Measurements from ENCODE around the gene AFG1L.

The AFG1L gene

DNA sequence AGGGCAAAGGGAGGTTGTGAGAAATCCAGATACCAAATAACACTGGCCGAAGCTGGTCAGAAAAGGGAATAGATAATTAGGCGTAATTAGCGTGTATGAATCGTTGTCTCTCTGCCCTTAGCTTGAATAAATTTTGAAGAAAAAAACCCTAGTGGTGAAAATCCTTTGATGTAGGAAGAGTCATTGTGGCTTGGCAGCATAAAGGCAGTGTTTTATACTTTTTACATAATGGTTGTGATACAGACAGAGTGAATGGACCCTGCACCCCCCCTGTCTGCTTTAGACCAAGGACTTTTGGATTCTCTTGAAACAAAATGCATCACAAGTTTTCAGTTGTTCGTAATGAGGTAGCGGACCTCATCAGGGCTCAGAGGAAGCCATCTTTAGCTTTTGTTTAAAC is 126.5 kb downstream of the AFG1L start:
- H3K9me3 ChIP-seq = no peaks in the 10 kb centered on the region
- no peak for DNase-seq (ENCODE audit: low spot score in 2 of 2)
- H3K36me3 ChIP-seq (replicated peaks) = no peaks in the 10 kb centered on the region
- in situ Hi-C loops (cut with MboI; ENCODE audit: low sequenced_read_pairs) = no loop called here
- no peaks in the 10 kb centered on the region for H3K27me3 ChIP-seq (ENCODE audit: low read depth)
- peaks cover 27% of the 10 kb centered on the region for H3K4me1 ChIP-seq
- H3K4me3 ChIP-seq = no peak overlapping the region

GRCh38 chr6:108423982-108424705 is 129.3 kb downstream of the AFG1L start:
- H3K27me3 ChIP-seq (ENCODE audit: low read depth) = no peaks in the 10 kb centered on the region
- H3K36me3 ChIP-seq (replicated peaks) = no peaks in the 10 kb centered on the region
- no peaks in the 10 kb centered on the region for H3K9me3 ChIP-seq
- H3K4me1 ChIP-seq = peaks cover 27% of the 10 kb centered on the region
- in situ Hi-C loops (cut with MboI; ENCODE audit: low sequenced_read_pairs) = no loop called here
- DNase-seq (ENCODE audit: low spot score in 2 of 2) = no peak
- no peak overlapping the region for H3K4me3 ChIP-seq

GRCh38 chr6:108425428-108425827 is 130.6 kb downstream of the AFG1L start:
- no peak for DNase-seq (ENCODE audit: low spot score in 2 of 2)
- Histone ChIP-seq H3K4me1 (peaks cover 20% of the 10 kb centered on the region), H3K4me3 (no peak overlapping the region), H3K36me3 (replicated peaks) (no peaks in the 10 kb centered on the region), H3K27me3 (ENCODE audit: low read depth) (no peaks in the 10 kb centered on the region), H3K9me3 (no peaks in the 10 kb centered on the region)
- in situ Hi-C loops (cut with MboI; ENCODE audit: low sequenced_read_pairs) = no loop called here

GRCh38 chr6:108432143-108432542 is 137.3 kb downstream of the AFG1L start:
- H3K4me1 ChIP-seq = no peaks in the 10 kb centered on the region
- no peak for DNase-seq (ENCODE audit: low spot score in 2 of 2)
- H3K9me3 ChIP-seq = no peaks in the 10 kb centered on the region
- H3K27me3 ChIP-seq (ENCODE audit: low read depth) = no peaks in the 10 kb centered on the region
- no peak overlapping the region for H3K4me3 ChIP-seq
- in situ Hi-C loops (cut with MboI; ENCODE audit: low sequenced_read_pairs) = no loop called here
- no peaks in the 10 kb centered on the region for H3K36me3 ChIP-seq (replicated peaks)

DNA sequence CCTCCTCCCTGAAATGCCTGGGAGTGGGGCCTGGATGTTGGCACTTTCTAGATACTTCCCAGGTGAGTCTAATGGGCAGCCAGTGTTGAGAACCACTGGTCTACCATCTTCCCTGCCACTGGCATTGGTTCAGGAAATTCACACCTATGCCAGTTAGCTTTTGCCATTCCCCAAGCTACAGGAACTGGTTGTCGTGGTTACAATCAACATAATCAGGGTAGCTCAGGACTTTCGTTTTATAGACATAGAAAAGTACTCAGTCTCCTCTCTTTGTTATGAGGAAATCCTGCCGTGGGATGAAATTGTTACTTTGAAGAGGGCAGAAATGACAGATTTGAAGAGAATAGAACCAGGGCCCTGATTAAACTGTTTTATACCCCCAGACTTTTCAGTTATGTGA is 137.9 kb downstream of the AFG1L start:
- Histone ChIP-seq H3K4me1 (no peaks in the 10 kb centered on the region), H3K36me3 (replicated peaks) (no peaks in the 10 kb centered on the region), H3K4me3 (no peak overlapping the region), H3K9me3 (no peaks in the 10 kb centered on the region), H3K27me3 (ENCODE audit: low read depth) (no peaks in the 10 kb centered on the region)
- in situ Hi-C loops (cut with MboI; ENCODE audit: low sequenced_read_pairs) = no loop called here
- DNase-seq (ENCODE audit: low spot score in 2 of 2) = peak in 1 of 2 experiments; percentile 32

DNA sequence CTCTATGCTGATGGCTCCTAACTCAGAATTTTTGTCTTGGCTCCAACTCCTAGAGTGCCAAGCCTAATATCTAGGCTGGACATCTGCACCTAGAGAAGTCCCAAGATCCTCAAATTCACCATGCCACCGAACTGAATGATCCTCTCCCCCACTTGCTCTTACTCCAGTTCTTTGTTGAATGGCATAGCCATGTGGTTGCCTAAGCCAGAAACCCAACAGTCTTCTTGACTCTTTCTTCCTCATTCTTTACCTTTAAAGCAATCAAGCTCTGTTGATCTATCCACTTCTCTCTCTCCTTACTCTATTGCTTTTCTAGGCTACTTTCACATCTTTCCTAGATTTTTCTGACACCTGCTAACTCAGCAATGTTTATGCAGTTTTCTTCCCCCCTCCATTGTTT is 139.4 kb downstream of the AFG1L start:
- DNase-seq (ENCODE audit: low spot score in 2 of 2) = no peak
- Histone ChIP-seq H3K4me1 (no peaks in the 10 kb centered on the region), H3K4me3 (no peak overlapping the region), H3K9me3 (no peaks in the 10 kb centered on the region), H3K27me3 (ENCODE audit: low read depth) (no peaks in the 10 kb centered on the region), H3K36me3 (replicated peaks) (no peaks in the 10 kb centered on the region)
- in situ Hi-C loops (cut with MboI; ENCODE audit: low sequenced_read_pairs) = no loop called here

DNA sequence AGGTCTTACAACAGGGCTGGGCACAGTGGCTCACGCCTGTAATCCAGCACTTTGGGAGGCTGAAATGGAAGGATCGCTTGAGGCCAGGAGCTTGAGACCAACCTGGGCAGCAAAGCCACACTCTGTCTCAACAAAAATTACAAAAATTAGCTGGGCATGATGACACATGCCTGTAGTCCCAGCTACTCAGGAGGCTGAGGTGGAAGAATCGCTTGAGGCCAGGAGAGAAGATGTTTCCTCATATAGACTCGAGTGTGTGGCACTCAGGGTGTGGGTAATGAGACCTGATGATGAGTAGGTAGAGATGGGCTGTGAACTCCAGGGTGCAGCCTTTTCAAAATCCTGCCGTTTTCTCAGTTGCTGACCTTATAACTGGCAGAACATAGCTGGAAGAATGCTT is 140.5 kb downstream of the AFG1L start:
- H3K27me3 ChIP-seq (ENCODE audit: low read depth) = no peaks in the 10 kb centered on the region
- no peaks in the 10 kb centered on the region for H3K4me1 ChIP-seq
- in situ Hi-C loops (cut with MboI; ENCODE audit: low sequenced_read_pairs) = no loop called here
- H3K9me3 ChIP-seq = no peaks in the 10 kb centered on the region
- H3K36me3 ChIP-seq (replicated peaks) = no peaks in the 10 kb centered on the region
- DNase-seq (ENCODE audit: low spot score in 2 of 2) = no peak
- H3K4me3 ChIP-seq = no peak overlapping the region

DNA sequence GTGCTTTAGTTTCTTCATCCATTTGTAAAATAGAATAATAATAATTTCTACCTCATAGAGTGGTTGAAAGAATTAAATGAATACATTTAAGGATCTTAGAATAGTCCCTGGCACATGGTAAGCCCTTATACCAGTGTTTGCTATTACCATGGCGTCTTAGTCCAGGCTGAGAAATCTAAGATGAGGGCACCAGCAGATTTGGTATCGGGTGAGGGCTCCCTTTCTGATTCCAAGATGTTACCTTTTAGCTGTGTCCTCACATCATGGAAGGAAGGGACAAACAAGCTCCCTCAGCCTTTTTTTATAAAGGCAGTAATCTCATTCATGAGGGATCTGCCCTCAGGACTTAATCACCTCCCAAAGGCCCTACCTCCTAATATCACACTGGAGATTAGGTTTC is 141.9 kb downstream of the AFG1L start:
- Histone ChIP-seq H3K4me3 (no peak overlapping the region), H3K4me1 (no peaks in the 10 kb centered on the region), H3K36me3 (replicated peaks) (no peaks in the 10 kb centered on the region), H3K27me3 (ENCODE audit: low read depth) (no peaks in the 10 kb centered on the region), H3K9me3 (no peaks in the 10 kb centered on the region)
- no peak for DNase-seq (ENCODE audit: low spot score in 2 of 2)
- in situ Hi-C loops (cut with MboI; ENCODE audit: low sequenced_read_pairs) = no loop called here

DNA sequence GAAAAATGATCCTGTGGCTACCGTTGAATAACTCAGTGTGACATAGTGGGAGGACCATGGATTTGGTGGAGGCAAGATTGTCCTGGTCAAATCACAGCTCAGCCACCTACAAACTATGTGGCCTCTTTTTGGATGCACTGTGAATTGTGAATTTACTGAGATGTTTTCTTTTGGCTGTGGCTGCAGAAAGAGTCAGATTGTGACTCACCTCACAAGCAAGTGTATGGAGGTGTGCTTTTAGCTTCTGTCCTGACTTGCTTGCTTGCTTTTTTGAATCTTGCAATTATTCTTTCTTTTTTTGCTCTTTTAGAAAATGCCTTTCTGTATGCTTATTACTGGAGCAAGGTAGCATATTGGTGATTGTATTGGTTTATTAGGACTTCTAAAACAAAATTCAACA is 143.0 kb downstream of the AFG1L start:
- Histone ChIP-seq H3K4me3 (no peak overlapping the region), H3K36me3 (replicated peaks) (no peaks in the 10 kb centered on the region), H3K9me3 (no peaks in the 10 kb centered on the region), H3K4me1 (no peaks in the 10 kb centered on the region), H3K27me3 (ENCODE audit: low read depth) (no peaks in the 10 kb centered on the region)
- in situ Hi-C loops (cut with MboI; ENCODE audit: low sequenced_read_pairs) = no loop called here
- DNase-seq (ENCODE audit: low spot score in 2 of 2) = no peak

GRCh38 chr6:108438918-108439317 is 144.1 kb downstream of the AFG1L start:
- in situ Hi-C loops (cut with MboI; ENCODE audit: low sequenced_read_pairs) = no loop called here
- no peak for DNase-seq (ENCODE audit: low spot score in 2 of 2)
- Histone ChIP-seq H3K4me3 (no peak overlapping the region), H3K27me3 (ENCODE audit: low read depth) (no peaks in the 10 kb centered on the region), H3K9me3 (no peaks in the 10 kb centered on the region), H3K4me1 (no peaks in the 10 kb centered on the region), H3K36me3 (replicated peaks) (no peaks in the 10 kb centered on the region)

- in situ Hi-C loops (cut with MboI; ENCODE audit: low sequenced_read_pairs) = no loop called here
- no peak for DNase-seq (ENCODE audit: low spot score in 2 of 2)
These were observed 146.3 kb downstream of the AFG1L start for GRCh38 chr6:108441141-108441540.

GRCh38 chr6:108442770-108443520 is 148.1 kb downstream of the AFG1L start:
- no peaks in the 10 kb centered on the region for H3K27me3 ChIP-seq (ENCODE audit: low read depth)
- DNase-seq (ENCODE audit: low spot score in 2 of 2) = no peak
- no peaks in the 10 kb centered on the region for H3K36me3 ChIP-seq (replicated peaks)
- H3K4me3 ChIP-seq = no peak overlapping the region
- H3K4me1 ChIP-seq = no peaks in the 10 kb centered on the region
- no peaks in the 10 kb centered on the region for H3K9me3 ChIP-seq
- in situ Hi-C loops (cut with MboI; ENCODE audit: low sequenced_read_pairs) = no loop called here

More at GRCh38 chr6:108441141-108441540, 146.3 kb downstream of the AFG1L start:
- no peak overlapping the region for H3K4me3 ChIP-seq
- no peaks in the 10 kb centered on the region for H3K27me3 ChIP-seq (ENCODE audit: low read depth)
- H3K9me3 ChIP-seq = no peaks in the 10 kb centered on the region
- no peaks in the 10 kb centered on the region for H3K4me1 ChIP-seq
- no peaks in the 10 kb centered on the region for H3K36me3 ChIP-seq (replicated peaks)

DNA sequence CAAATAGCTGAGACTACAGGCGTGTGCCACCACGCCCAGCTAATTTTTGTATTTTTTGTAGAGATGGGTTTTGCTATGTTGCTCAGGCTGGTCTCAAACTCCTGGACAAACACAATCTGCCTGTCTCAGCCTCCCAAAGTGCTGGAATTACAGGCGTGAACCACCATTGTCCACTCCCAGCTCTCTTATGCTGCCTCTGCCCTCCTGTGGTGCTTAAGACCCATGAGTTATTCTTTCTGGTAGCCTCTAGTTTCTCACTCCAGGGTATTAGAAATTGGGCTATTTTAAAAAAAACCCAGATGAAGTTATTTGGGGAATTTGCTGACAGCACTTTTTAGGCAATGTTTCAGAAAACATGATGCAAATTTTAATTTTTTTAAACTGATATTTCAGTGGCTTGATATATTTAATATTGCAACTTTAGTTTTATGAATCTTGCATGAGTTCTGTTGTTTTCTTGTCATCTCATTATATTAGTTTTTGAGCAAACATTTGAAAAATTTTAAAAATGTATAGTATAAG is 151.8 kb downstream of the AFG1L start:
- no peaks in the 10 kb centered on the region for H3K36me3 ChIP-seq (replicated peaks)
- in situ Hi-C loops (cut with MboI; ENCODE audit: low sequenced_read_pairs) = no loop called here
- no peak overlapping the region for H3K4me3 ChIP-seq
- H3K4me1 ChIP-seq = no peaks in the 10 kb centered on the region
- no peaks in the 10 kb centered on the region for H3K9me3 ChIP-seq
- DNase-seq (ENCODE audit: low spot score in 2 of 2) = no peak
- no peaks in the 10 kb centered on the region for H3K27me3 ChIP-seq (ENCODE audit: low read depth)

GRCh38 chr6:108448481-108448880 is 153.6 kb downstream of the AFG1L start:
- H3K9me3 ChIP-seq = no peaks in the 10 kb centered on the region
- no peak overlapping the region for H3K4me3 ChIP-seq
- H3K27me3 ChIP-seq (ENCODE audit: low read depth) = no peaks in the 10 kb centered on the region
- DNase-seq (ENCODE audit: low spot score in 2 of 2) = no peak
- H3K36me3 ChIP-seq (replicated peaks) = no peaks in the 10 kb centered on the region
- in situ Hi-C loops (cut with MboI; ENCODE audit: low sequenced_read_pairs) = no loop called here
- H3K4me1 ChIP-seq = no peaks in the 10 kb centered on the region

All from HAP-1 (cell line).